AG08396 (cell line): ENCODE data around the gene TCEANC.

Experiments used
- DNase-seq: peaks from one replicate; pipeline ENCODE4 v3.0.0; 2012; ENCODE audit warnings: low spot score, mixed read lengths

TCEANC gene

GRCh38 chrX:13692771-13693231 lies 39.9 kb downstream of the TCEANC start:
- no peak for DNase-seq

DNA sequence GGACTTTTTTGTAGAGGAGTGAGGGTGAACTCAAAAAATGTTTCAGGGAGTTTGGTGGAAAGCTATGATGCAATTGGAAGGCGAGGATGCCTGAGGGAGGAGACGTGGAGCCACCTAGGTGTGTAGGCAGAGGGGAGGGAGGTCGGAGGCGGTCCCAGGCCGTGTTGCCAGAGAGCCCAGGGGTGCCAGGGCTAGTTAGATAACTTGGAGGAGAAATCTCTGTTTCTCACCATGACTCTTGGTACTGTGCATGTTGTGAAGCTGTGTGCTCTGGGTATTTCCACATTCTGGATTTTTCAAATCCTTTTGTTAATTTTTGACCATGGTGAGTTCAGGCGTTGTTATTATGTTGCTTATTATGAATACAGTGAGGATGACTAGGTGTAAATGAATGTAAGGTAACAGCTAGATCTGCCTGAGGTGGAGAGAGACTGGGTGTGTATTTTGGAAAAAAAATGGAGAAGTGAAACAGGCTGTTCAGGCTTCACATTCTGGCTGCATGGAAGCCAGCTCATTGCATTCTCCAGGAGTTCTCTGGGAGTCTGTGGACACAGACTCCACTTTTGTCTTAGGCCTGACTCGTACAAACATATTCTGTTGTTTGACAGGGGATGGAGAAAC lies 40.5 kb downstream of the TCEANC start:
- peak; percentile 18 for DNase-seq

- DNase-seq: peak; percentile 18
Observed at GRCh38 chrX:13694359-13694758, 41.4 kb downstream of the TCEANC start.

- no peak for DNase-seq
Observed at GRCh38 chrX:13694983-13695382, 42.0 kb downstream of the TCEANC start.

DNA sequence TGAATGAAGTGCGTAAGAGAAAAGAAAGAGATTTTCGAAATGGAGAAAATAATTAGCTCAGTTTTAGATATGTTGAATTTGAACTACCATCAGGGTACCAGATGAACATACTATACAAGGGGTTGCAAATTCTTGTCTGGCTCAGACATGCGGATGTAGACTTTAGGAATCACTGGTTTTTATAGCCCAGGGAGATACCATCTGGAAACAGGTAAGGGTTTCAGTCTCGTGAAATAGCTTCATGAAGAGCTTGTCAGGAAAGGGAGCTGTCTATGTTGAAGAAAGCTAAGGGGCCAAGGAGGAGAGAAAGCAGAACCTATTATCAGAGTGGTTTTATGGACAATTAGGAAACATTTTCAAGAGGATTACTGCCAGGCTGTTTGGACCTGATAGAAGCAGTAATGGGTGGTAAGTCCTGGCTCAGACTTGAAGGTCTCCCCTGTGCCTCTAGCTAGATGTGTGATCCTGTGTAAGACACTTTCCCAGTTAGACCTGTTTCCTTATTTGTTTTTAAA lies 42.7 kb downstream of the TCEANC start:
- no peak for DNase-seq

GRCh38 chrX:13697455-13697854 lies 44.5 kb downstream of the TCEANC start:
- DNase-seq: no peak

DNA sequence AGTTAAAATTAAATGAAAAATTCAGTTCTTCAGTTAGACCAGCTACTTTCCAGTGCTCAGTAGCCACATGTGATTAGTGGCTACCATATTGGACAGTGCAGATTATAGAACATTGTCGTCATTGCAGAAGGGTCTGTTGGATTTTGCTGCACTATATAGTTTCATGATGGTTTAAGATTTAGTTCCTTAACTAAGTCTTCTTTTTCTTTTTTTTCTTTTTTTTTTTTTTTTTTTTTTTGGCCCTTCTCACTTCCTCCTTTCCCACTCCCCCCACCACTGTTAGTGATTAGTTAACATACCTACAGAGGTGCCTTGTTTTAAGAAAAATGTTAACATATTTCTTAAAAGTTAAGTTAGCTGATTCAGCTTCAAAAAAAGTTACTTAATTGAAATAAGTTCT lies 45.0 kb downstream of the TCEANC start:
- no peak for DNase-seq

DNA sequence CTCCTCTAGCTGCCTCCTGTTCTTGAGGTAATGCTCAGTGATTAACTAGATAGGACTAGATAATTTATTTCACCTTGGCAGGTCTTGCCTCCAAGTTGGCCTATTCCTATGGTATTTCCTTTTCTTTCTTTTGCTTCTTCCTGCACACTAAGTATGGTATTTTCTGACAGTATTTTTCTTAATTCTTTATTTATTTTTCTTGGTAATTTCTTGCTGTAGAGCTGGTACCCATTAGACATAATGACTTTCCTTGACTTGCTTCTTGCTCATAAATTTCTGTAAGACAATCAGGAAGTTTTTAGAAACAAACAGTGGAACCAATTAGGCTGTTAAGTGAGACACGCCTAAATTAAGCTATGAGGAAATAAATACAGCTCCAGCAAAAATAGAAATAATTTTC lies 45.5 kb downstream of the TCEANC start:
- DNase-seq: no peak

GRCh38 chrX:13699183-13699826 lies 46.4 kb downstream of the TCEANC start:
- peak; percentile 48 for DNase-seq

DNA sequence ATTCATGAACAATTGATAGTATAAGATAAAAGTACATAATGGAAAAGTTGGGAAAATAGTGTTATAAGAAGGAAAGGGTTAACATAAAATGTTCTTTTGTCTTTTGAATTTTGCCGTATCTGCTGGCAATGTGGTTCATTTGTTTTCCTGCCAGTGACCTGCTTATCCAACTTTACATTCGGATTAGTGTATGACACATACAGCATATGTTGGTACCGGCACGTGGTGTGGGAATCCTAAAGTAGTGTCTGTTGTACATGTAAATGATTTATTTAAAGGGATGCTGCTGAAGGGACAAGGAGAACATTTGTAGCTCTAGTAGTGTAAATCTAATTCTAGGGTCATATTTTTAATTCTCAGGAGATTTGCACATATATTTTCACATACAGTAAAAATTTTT lies 47.4 kb downstream of the TCEANC start:
- DNase-seq: no peak

DNA sequence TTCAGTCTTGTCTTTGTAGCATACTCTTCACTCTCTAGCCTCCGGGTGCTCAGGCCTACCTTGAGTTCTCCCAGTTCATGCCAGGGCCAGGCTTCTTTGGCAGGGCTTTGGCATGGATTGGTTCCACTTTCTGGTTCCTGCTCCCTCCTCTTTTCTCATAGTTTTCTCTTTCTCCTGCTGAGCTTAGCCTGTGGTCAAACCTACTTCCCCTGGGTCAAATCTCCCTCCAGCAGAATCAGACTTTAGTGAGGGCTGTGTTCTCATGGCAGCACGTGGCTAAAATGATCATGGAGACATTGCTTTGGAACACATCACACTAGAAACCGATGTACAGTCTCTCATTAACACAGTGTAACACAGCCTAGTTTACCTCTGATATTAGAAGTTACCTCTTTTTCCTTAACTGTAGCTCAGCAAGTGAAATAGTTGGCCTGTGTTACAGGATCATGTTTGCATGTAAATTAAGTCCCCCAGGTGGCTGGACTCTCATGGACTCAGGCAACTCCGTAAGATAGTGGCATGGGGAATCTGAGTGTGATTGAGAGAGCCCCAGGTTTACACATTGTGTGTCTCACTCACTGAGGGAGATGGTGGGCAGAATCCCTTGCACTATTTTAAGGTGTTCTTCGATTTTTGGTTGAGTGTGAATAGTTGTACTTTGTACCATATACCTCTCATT lies 49.3 kb downstream of the TCEANC start:
- no peak for DNase-seq

- no peak for DNase-seq
Observed at GRCh38 chrX:13703135-13703534, 50.2 kb downstream of the TCEANC start.

DNA sequence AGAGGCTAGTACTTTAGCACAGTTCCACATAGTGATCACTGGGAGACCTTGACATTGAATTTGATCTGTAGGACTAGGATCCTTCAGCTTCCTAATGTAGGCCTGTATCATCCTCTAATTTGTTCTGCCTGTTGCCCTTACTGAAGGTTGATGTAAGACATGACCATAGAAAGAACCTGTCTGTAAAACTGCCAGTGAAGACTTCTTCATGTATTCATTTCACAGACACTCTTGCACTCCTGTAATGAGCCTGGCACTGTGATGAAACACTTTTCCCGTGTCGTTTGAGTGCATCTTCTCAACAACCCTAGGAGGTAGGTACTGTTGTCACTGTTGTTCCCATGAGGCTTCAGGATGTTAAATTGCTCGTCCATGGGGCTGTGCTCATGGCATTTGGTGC lies 50.6 kb downstream of the TCEANC start:
- no peak for DNase-seq

DNA sequence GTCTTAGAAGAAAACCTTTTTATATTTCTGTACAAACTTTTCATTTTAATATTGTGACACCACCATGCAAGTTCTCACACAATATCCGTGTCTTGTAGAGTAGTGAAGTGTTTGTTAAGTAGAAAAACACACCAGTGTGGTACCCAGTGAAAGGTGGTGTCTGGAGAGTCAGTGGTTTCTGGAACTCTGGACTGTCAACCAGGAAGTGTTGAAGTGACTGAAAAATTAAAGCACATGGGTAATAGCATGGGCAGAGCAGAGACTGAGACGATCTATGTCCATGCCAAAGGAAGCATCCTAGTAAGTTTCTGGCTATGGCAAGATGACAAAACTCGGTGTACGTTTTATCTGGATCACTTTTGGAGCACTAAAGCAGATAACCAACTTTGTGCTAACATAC lies 58.2 kb downstream of the TCEANC start:
- no peak for DNase-seq
